HUES6 (cell line): ENCODE data around the gene CD4.

Experiments
- H3K27ac ChIP-seq: 2 replicates; pipeline ENCODE4 v1.7.0; 2013; ENCODE audit warnings: low read depth, mild to moderate bottlenecking, low read length, inconsistent platforms
- H3K27me3 ChIP-seq: 2 replicates; pipeline ENCODE4 v1.6.1; 2013; ENCODE audit warnings: low read length; ENCODE audit not compliant: control insufficient read depth, insufficient read depth
- H3K36me3 ChIP-seq: 2 replicates; pipeline ENCODE4 v1.6.1; 2013; ENCODE audit warnings: low read length; ENCODE audit not compliant: control insufficient read depth, insufficient read depth
- H3K4me1 ChIP-seq: 2 replicates; pipeline ENCODE4 v1.6.1; 2013; ENCODE audit warnings: low read length; ENCODE audit not compliant: control insufficient read depth, insufficient read depth
- H3K4me3 ChIP-seq: 2 replicates; pipeline ENCODE4 v1.5.1; 2013; ENCODE audit warnings: low read depth, low read length
- H3K9ac ChIP-seq: one replicate; pipeline ENCODE4 v1.6.1; 2013; ENCODE audit warnings: mild to moderate bottlenecking, low read length
- H3K9me3 ChIP-seq: 2 replicates; pipeline ENCODE4 v1.6.1; 2013; ENCODE audit warnings: low read depth, low read length; ENCODE audit not compliant: control insufficient read depth, insufficient read depth

CD4 gene

DNA sequence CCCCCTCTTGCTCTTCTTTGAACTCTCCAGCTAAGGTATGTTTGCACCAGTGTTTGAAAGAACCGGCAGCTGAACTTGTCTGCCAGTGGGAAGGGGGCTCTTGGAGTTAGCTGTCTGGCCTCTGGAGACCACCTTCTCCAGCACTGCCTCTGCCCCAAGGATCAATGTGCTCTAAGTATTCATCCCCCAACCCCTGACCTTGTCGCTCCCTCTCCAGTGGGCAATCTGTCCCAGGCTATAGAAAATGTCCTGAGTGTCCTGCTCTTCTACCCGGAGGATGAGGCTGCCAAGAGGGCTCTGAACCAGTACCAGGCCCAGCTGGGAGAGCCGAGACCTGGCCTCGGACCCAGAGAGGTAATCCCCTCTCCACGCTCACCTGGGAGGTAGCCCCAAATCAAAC, 41.7 kb downstream of the CD4 start:
- peaks cover 7% of the 10 kb centered on the region; the same call in 1 of the 2 replicates for H3K27me3 ChIP-seq
- H3K9ac ChIP-seq, result no peak overlapping the region
- no peak overlapping the region for H3K4me3 ChIP-seq
- peaks cover 20% of the 10 kb centered on the region for H3K4me1 ChIP-seq
- peaks cover 44% of the 10 kb centered on the region for H3K36me3 ChIP-seq
- no peaks in the 10 kb centered on the region for H3K9me3 ChIP-seq
- H3K27ac ChIP-seq, result no peak overlapping the region

DNA sequence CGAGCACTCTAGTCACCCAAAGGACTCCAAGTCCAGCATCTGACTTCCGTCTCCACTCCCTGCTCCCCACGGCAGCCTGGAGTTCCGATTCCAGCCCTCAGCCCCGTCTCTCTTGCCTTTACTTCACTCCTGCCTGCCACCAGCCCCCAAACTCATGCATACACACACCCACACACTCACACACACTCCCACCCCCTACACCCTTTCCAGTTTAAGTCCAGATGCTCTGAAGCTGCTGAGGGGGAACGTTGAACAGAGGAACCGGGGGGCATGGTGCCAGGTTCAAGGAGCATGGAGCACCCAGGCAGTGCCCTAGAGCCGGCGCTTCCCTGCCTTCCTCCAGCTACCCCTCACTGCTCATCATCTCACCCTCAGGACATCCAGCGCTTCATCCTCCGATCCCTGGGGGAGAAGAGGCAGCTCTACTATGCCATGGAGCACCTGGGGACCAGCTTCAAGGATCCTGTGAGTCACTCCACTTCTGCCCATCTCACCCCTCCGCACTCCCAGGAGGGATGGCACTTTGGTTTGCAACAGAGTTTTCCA, 42.2 kb downstream of the CD4 start:
- Histone ChIP-seq H3K9ac (no peak overlapping the region), H3K4me1 (peaks cover 15% of the 10 kb centered on the region), H3K36me3 (peaks cover 49% of the 10 kb centered on the region), H3K27ac (no peak overlapping the region), H3K27me3 (peaks cover 2% of the 10 kb centered on the region; the same call in 1 of the 2 replicates), H3K4me3 (no peak overlapping the region), H3K9me3 (no peaks in the 10 kb centered on the region)

GRCh38 chr12:6832125-6832524, 42.8 kb downstream of the CD4 start:
- H3K9ac ChIP-seq, result no peak overlapping the region
- no peaks in the 10 kb centered on the region for H3K9me3 ChIP-seq
- H3K4me3 ChIP-seq, result no peak overlapping the region
- H3K27ac ChIP-seq, result no peak overlapping the region
- H3K4me1 ChIP-seq, result peaks cover 9% of the 10 kb centered on the region
- H3K27me3 ChIP-seq, result no peaks in the 10 kb centered on the region
- H3K36me3 ChIP-seq, result peaks cover 55% of the 10 kb centered on the region

- H3K36me3 ChIP-seq, result peaks cover 67% of the 10 kb centered on the region
- H3K27me3 ChIP-seq, result no peaks in the 10 kb centered on the region
- H3K9ac ChIP-seq, result no peak overlapping the region
- no peaks in the 10 kb centered on the region for H3K9me3 ChIP-seq
- peaks cover 6% of the 10 kb centered on the region for H3K4me1 ChIP-seq
- no peak overlapping the region for H3K4me3 ChIP-seq
- no peak overlapping the region for H3K27ac ChIP-seq
Observed at GRCh38 chr12:6833189-6833890, 44.0 kb downstream of the CD4 start.

GRCh38 chr12:6834254-6834653, 44.9 kb downstream of the CD4 start:
- Histone ChIP-seq H3K4me1 (peaks cover 6% of the 10 kb centered on the region), H3K27ac (no peak overlapping the region), H3K36me3 (peaks cover 76% of the 10 kb centered on the region)

DNA sequence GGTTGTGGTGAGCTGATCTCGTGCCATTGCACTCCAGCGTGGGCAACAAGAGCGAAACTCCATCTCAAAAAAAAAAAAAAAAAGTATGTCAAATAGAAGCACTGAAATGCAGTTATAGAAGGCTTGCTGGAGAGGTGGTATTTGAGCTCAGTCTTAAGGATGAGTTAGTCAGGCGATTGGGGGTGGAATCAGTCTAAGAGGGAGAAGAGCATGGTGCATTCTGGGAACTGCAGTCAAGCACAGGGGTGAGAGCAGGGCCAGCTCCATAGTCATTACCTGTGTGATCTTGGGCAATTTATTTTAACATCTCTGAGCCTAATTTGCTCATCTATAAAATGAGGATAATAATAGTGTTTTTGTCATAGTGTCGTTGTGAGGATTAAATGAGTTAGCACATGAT, 45.5 kb downstream of the CD4 start:
- Histone ChIP-seq H3K9me3 (no peaks in the 10 kb centered on the region), H3K9ac (no peak overlapping the region), H3K27me3 (no peaks in the 10 kb centered on the region), H3K4me3 (no peak overlapping the region), H3K36me3 (peaks cover 81% of the 10 kb centered on the region), H3K27ac (no peak overlapping the region), H3K4me1 (peaks cover 3% of the 10 kb centered on the region)

More at GRCh38 chr12:6834254-6834653, 44.9 kb downstream of the CD4 start:
- Histone ChIP-seq H3K9ac (no peak overlapping the region), H3K27me3 (no peaks in the 10 kb centered on the region), H3K9me3 (no peaks in the 10 kb centered on the region), H3K4me3 (no peak overlapping the region)

- Histone ChIP-seq H3K9ac (no peak overlapping the region), H3K9me3 (no peaks in the 10 kb centered on the region), H3K4me1 (no peaks in the 10 kb centered on the region), H3K4me3 (no peak overlapping the region), H3K27ac (no peak overlapping the region), H3K27me3 (no peaks in the 10 kb centered on the region), H3K36me3 (peaks cover 64% of the 10 kb centered on the region)
Observed at GRCh38 chr12:6836851-6837250, 47.5 kb downstream of the CD4 start.

DNA sequence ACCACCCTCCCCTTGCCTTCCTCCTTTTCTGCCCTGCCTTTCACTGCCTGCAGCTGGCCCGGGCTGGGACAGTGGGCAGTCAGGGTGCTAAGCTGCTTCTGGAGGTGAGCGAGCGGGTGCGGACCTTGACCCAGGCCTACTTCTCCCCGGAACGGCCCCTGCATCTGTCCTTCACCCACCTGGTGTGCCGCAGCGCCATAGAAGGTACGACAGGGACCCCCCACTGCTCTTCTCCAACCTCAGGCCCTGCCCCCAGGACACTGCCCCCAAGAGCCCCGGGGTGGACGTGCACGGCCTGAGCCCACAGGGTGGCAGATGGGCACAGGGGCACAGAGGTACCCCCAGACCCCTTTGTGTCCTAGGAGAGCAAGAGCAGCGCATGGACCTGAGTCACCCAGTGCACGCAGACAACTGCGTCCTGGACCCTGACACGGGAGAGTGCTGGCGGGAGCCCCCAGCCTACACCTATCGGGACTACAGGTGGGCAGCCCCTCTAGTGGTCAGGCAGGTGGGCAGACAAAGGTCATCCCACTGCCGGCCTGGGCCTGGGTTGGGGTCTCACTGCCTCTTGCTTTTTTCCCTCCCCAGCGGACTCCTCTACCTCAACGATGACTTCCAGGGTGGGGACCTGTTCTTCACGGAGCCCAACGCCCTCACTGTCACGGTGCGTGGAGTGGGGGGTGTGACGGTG, 48.2 kb downstream of the CD4 start:
- no peak overlapping the region for H3K9ac ChIP-seq
- no peak overlapping the region for H3K4me3 ChIP-seq
- H3K27ac ChIP-seq, result no peak overlapping the region
- no peaks in the 10 kb centered on the region for H3K9me3 ChIP-seq
- H3K27me3 ChIP-seq, result no peaks in the 10 kb centered on the region
- H3K36me3 ChIP-seq, result peaks cover 64% of the 10 kb centered on the region
- H3K4me1 ChIP-seq, result no peaks in the 10 kb centered on the region

DNA sequence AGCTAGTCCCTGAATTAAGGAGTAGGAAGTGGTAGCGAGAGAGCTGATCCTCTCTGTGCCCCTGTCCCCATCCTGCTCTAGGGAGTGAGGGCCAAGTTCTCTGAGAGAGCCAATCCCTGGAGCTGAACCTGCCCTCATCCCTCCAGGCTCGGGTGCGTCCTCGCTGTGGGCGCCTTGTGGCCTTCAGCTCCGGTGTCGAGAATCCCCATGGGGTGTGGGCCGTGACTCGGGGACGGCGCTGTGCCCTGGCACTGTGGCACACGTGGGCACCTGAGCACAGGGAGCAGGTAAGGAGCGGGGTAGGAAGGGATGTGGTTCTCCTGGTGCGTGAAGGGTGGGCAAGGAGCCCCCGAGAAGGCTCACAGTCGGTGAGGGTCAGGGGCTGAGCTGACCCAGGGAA, 49.5 kb downstream of the CD4 start:
- peaks cover 68% of the 10 kb centered on the region for H3K36me3 ChIP-seq
- no peaks in the 10 kb centered on the region for H3K27me3 ChIP-seq
- H3K4me3 ChIP-seq, result no peak overlapping the region
- H3K9me3 ChIP-seq, result no peaks in the 10 kb centered on the region
- H3K4me1 ChIP-seq, result 0 out of 2 replicates have a peak, but pooled peaks cover 2% of the 10 kb centered on the region
- H3K27ac ChIP-seq, result no peak overlapping the region
- peak overlapping the region; percentile 20 for H3K9ac ChIP-seq

GRCh38 chr12:6839482-6840201, 50.3 kb downstream of the CD4 start:
- no peak overlapping the region for H3K27ac ChIP-seq
- no peak overlapping the region for H3K4me3 ChIP-seq
- H3K9ac ChIP-seq, result no peak overlapping the region
- H3K27me3 ChIP-seq, result no peaks in the 10 kb centered on the region
- H3K36me3 ChIP-seq, result peaks cover 68% of the 10 kb centered on the region
- H3K9me3 ChIP-seq, result no peaks in the 10 kb centered on the region
- 0 out of 2 replicates have a peak, but pooled peaks cover 2% of the 10 kb centered on the region for H3K4me1 ChIP-seq

GRCh38 chr12:6840330-6840729, 51.0 kb downstream of the CD4 start:
- Histone ChIP-seq H3K27me3 (no peaks in the 10 kb centered on the region), H3K9ac (no peak overlapping the region), H3K27ac (no peak overlapping the region), H3K9me3 (no peaks in the 10 kb centered on the region), H3K4me3 (no peak overlapping the region), H3K4me1 (0 out of 2 replicates have a peak, but pooled peaks cover 2% of the 10 kb centered on the region), H3K36me3 (peaks cover 70% of the 10 kb centered on the region)
